Measurements from ENCODE around the gene MXI1. TPM values are rescaled to one million over a fixed set of nuclear protein-coding genes. Genes with fewer than 3 reads are reported as not detected.
A peak's percentile ranks its signal among the peaks of the same experiment; 100 is the strongest.

MXI1 gene
- total and polyA plus RNA-seq, 8 donors = 16.5 to 79.3 (median 49.2) TPM

DNA sequence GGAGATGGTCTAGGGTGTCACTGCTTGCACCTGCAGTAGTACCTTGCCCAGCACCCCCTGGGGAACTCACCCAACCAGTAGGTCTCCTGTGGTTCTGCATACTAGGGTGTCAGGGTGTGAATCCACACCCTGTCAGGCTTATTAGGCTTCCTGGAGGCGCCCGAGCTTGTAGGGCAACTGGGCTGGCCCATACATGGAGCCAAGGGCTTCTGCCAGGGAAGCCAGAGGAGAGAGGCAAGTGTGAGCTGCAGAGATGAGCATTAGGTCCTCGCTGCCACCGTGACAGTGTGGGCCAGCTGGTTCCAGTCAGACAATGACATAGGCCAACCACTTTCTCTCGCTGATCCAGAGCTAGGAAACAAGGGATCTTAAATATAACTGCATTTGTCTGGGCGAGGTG, 11.2 kb downstream of the MXI1 start:
- peaks cover 0 to 57% of the 10 kb centered on the region in 2 donors for H3K4me1 ChIP-seq
- peak overlapping the region in 1 of 2 donors; percentile 43 for H3K27ac ChIP-seq
- H3K4me3 ChIP-seq = no peak overlapping the region
- no peak for TF ChIP-seq CTCF (IDR thresholded peaks at IDR 0.05)
- no peaks in the 10 kb centered on the region for H3K27me3 ChIP-seq
- ATAC-seq (peak; percentile 24), DNase-seq (peak in 1 of 4 donors; percentile 80)
- no peaks in the 10 kb centered on the region for H3K9me3 ChIP-seq
- intact Hi-C loops (cut with DNase I) = no loop called here
- no peaks in the 10 kb centered on the region for H3K36me3 ChIP-seq

DNA sequence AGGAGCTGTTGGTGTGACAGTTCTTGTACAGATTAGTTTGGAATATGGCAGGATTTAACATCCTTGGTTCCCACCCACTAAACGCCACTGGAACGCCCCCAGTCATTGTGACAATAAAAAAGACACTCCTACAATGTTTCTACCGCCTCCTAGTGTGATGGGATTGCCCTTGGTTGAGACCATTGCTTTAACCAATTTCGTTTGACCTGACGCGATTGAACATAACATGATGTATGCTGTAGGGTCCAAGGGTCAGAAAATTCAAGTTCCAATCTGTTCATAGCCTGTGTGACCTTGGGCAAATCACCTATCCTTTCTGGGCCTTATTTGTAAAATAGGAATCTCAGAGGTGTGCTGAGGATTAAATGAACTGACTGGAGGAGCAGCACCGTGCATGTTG, 12.5 kb downstream of the MXI1 start:
- Histone ChIP-seq H3K9me3 (no peaks in the 10 kb centered on the region), H3K4me3 (no peak overlapping the region), H3K27me3 (no peaks in the 10 kb centered on the region), H3K36me3 (no peaks in the 10 kb centered on the region), H3K27ac (no peak overlapping the region), H3K4me1 (peaks cover 0 to 46% of the 10 kb centered on the region in 2 donors)
- DNase-seq (no peak), ATAC-seq (no peak)
- TF ChIP-seq CTCF (IDR thresholded peaks at IDR 0.05) = no peak
- intact Hi-C loops (cut with DNase I) = loop anchor here in 1 of 2 donors (10.0 kb wide), 1 partner anchor 55 kb away; no protein-coding TSS in a partner anchor

DNA sequence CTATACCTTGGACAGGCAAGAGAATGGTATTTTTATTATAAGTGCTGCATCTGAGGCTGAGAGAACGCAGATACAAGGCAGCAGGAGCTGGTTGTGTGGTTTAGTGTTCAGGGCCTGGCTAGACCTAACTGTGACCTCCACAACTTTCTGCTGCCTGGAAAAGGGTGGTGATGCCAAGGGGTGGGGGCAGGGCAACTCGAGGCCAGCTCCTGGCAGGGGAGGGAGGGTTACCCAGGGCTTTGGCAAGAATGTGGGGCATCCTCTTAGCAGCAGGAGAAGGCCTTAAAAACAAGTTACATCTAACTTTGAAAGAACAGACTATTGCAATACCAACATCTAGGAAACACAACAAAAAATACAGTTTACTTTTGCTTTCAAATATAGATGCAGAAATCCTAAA, 13.0 kb downstream of the MXI1 start:
- Histone ChIP-seq H3K27ac (no peak overlapping the region), H3K4me1 (peaks cover 0 to 48% of the 10 kb centered on the region in 2 donors), H3K27me3 (no peaks in the 10 kb centered on the region), H3K9me3 (no peaks in the 10 kb centered on the region), H3K4me3 (no peak overlapping the region), H3K36me3 (no peaks in the 10 kb centered on the region)
- intact Hi-C loops (cut with DNase I) = loop anchor here in 1 of 2 donors (10.0 kb wide), 1 partner anchor 54 kb away; no protein-coding TSS in a partner anchor
- no peak for DNase-seq
- ATAC-seq = no peak
- no peak for TF ChIP-seq CTCF (IDR thresholded peaks at IDR 0.05)

DNA sequence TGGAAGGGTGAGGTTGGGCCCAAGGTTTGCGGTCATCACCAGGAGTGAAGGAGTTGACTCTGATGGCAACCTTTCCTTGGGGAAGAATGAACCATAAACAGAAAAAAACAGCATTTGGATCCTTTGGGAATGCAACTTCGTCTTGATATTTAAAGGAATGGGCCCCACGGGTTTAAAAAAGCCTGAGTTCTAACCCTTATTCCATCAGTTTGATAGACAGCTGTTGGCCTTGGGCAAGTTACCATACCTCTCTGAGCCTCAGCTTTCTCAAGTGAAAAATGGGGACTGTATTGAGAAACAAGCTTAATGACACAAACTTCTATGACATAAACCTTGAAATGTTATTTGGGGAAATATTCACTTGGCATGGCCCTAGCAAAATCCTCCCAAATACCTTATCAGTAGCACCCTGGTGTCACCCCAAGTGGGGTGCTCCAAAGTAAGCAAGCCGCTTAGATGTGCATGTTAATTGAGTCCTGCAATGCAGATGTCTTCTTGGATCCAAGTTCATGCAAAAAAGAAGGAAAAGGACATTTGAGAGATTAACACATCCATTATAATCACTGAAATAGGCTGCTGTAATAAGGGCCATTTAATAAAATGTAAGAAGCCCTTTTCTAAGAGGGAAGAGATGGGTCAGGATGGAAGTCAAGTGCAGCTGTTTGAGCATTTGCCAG, 13.8 kb downstream of the MXI1 start:
- no peaks in the 10 kb centered on the region for H3K27me3 ChIP-seq
- TF ChIP-seq CTCF (IDR thresholded peaks at IDR 0.05) = no peak
- peaks cover 0 to 42% of the 10 kb centered on the region in 2 donors for H3K4me1 ChIP-seq
- no peak for ATAC-seq
- H3K9me3 ChIP-seq = no peaks in the 10 kb centered on the region
- intact Hi-C loops (cut with DNase I) = loop anchor here in 1 of 2 donors (10.0 kb wide), 1 partner anchor 54 kb away; no protein-coding TSS in a partner anchor
- H3K27ac ChIP-seq = peak overlapping the region; percentile 69 to 81
- H3K36me3 ChIP-seq = no peaks in the 10 kb centered on the region
- no peak for DNase-seq
- peak overlapping the region in 1 of 2 donors; percentile 19 for H3K4me3 ChIP-seq

DNA sequence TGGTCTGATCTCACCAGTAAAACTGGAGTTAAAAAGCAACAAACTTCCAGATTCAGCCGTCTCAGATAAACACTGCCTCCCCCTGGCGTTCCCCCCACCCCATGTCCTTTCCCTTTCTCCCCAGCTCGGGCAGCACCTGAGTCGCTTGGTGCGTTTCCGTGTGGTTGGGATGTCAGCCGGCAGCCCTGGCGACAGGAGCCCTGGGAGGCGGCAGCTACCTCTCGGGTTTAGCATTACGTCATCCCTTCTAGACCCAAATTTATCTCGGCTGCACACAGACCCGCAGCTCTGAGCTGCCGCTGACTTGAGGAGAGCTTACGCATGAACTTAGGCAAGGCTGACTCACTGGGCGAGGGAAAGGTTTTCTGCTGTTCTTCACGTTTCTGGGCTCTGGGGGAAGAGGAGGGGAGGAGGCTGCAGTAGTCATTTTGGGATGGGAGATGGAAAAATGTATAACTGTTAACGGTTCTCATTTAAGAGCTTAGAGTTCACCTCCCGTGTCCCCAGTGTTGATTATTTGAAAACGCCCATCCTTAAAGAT, 14.4 kb downstream of the MXI1 start:
- TF ChIP-seq CTCF (IDR thresholded peaks at IDR 0.05) = no peak
- Histone ChIP-seq H3K4me3 (peak overlapping the region in 1 of 2 donors; percentile 19), H3K36me3 (no peaks in the 10 kb centered on the region), H3K9me3 (no peaks in the 10 kb centered on the region), H3K27me3 (no peaks in the 10 kb centered on the region), H3K4me1 (peaks cover 0 to 40% of the 10 kb centered on the region in 2 donors), H3K27ac (peak overlapping the region; percentile 69 to 81)
- peak; percentile 40 for ATAC-seq
- intact Hi-C loops (cut with DNase I) = loop anchor here in 1 of 2 donors (10.0 kb wide), 1 partner anchor 53 kb away; no protein-coding TSS in a partner anchor
- DNase-seq = peak; percentile 63 to 85 (median 81)
